LNCaP clone FGC (cell line): Measurements from ENCODE around the gene TTLL5.

ENCODE experiments used
- DNase-seq: peaks from one replicate; pipeline ENCODE4 v3.0.0-alpha.2; 2011; ENCODE audit warnings: low read depth
- H3K4me3 ChIP-seq: 2 replicates; pipeline ENCODE4 v1.5.1; 2011; ENCODE audit warnings: mild to moderate bottlenecking, low read depth, low read length, control low read depth
- TF ChIP-seq, protein P1 (sequence below): IDR thresholded peaks from 2 replicates; pipeline ENCODE4 v1.5.1; 2012; ENCODE audit warnings: mild to moderate bottlenecking; ENCODE audit not compliant: control insufficient read depth, insufficient read depth; ENCODE audit errors: extremely low read depth

TTLL5 gene

DNA sequence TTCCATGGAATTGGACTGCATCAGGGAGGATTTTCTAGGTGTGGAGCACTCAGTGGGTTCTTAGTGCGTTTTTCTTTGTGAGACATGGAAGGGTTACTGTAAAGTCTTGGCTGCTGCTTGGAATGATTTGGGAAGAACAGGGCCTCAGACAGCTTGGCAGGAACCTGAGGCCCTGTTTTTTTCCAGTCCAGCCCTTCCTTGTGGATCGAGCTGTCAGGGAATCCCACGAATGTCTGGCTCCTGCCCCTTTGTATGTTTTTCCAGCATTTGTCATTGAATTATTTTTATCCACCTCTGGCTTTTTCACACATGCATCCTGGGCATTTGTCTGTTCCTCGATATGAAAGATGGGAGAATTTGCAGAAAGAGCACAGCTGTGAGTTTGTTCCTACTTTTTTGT is 162.3 kb downstream of the TTLL5 start:
- TF ChIP-seq, protein P1, sequence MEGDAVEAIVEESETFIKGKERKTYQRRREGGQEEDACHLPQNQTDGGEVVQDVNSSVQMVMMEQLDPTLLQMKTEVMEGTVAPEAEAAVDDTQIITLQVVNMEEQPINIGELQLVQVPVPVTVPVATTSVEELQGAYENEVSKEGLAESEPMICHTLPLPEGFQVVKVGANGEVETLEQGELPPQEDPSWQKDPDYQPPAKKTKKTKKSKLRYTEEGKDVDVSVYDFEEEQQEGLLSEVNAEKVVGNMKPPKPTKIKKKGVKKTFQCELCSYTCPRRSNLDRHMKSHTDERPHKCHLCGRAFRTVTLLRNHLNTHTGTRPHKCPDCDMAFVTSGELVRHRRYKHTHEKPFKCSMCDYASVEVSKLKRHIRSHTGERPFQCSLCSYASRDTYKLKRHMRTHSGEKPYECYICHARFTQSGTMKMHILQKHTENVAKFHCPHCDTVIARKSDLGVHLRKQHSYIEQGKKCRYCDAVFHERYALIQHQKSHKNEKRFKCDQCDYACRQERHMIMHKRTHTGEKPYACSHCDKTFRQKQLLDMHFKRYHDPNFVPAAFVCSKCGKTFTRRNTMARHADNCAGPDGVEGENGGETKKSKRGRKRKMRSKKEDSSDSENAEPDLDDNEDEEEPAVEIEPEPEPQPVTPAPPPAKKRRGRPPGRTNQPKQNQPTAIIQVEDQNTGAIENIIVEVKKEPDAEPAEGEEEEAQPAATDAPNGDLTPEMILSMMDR: no peak

DNA sequence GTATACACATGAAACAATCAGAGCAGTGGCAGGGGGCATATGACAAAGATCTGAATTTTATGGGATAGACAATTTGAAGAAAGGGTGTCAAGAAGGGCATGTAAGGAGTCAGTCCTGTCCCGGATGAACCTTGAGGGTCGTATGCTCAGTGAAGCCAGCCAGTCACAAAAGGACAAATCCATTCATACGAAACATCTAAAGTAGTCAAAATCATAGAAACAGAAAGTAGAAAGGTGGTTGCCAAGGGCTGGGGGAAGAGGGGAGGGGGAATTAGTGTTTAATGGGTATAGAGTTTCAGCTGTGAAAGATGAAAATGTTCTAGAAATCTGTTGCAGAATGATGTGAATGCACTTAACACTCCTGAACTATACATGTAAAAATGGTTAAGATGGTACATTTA is 163.3 kb downstream of the TTLL5 start:
- DNase-seq: no peak
- TF ChIP-seq, protein P1: no peak
- H3K4me3 ChIP-seq: no peak overlapping the region

More for the DNA sequence above, 162.3 kb downstream of the TTLL5 start:
- H3K4me3 ChIP-seq: no peak overlapping the region
- no peak for DNase-seq

DNA sequence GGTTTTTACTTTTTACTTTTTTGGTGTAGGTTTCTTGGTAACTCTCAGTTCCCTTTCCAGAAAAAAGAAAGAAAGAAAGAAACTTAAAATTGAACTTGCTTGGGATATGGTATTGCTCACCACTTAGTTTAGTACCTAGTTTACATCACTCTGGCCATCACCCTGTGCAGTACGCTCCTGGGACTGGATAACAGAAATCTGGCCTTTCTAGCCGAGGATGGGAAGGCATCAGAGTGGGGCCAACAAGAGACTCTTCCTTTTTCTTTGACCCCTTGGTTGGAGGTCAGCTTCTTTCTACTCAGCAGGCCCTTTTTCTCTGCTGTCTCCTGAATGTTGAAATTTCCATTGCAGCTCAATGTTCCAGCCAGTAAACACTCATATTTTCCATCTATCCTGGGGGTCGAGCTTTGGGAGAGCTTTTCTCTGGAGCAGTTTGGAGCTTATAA is 164.1 kb downstream of the TTLL5 start:
- TF ChIP-seq, protein P1: no peak
- H3K4me3 ChIP-seq: no peak overlapping the region
- no peak for DNase-seq

GRCh38 chr14:75826599-75826998 is 165.6 kb downstream of the TTLL5 start:
- no peak for DNase-seq
- TF ChIP-seq, protein P1: no peak
- no peak overlapping the region for H3K4me3 ChIP-seq

- TF ChIP-seq, protein P1: no peak
- no peak overlapping the region for H3K4me3 ChIP-seq
- DNase-seq: no peak
Measured at GRCh38 chr14:75827331-75827730, 166.3 kb downstream of the TTLL5 start.

DNA sequence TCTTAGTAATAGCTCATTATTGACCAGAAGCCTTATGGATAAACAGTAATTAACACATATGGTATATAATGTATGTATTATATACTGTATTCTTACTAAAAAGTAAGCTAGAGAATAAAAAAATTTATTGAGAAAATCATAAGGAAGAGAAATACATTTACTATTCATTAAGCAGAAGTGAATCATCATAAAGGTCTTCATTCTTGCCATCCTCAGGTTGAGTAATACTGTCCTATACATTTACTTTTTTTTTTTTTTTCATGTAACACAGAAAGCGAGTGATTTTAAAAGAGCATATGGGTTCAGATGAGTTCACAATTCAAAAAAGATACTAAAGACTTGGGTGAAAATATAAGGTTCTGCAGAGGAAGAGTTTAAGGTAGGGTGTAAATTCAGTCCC is 168.3 kb downstream of the TTLL5 start:
- DNase-seq: no peak
- no peak overlapping the region for H3K4me3 ChIP-seq
- TF ChIP-seq, protein P1: no peak

- DNase-seq: peak; percentile 85
- TF ChIP-seq, protein P1: no peak
- H3K4me3 ChIP-seq: peak overlapping the region; percentile 31
Measured at GRCh38 chr14:75831455-75831854, 170.4 kb downstream of the TTLL5 start.
